GM12801 (cell line): ENCODE measurements around the gene RASSF6.

Source experiments
- TF ChIP-seq, protein P1 (sequence below): IDR thresholded peaks from one replicate; pipeline ENCODE4 v1.5.1; 2011; ENCODE audit warnings: control low read depth; ENCODE audit not compliant: insufficient read length; ENCODE audit errors: extremely low read depth

Gene RASSF6

DNA sequence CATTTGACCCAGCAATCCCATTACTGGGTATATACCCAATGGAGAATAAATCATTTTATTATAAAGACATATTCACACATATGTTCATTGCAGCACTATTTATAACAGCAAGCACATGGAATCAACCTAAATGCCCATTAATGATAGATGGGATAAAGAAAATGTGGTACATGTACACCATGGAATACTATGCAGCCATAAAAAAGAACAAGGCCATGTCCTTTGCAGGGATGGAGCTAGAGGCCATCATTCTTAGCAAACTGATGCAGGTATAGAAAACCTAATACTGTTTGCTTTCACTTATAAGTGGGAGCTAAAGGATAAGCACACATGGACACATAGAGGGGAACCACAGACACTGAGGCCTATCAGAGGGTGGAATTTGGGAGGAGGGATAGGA lies 22.6 kb downstream of the RASSF6 start:
- TF ChIP-seq, protein P1, sequence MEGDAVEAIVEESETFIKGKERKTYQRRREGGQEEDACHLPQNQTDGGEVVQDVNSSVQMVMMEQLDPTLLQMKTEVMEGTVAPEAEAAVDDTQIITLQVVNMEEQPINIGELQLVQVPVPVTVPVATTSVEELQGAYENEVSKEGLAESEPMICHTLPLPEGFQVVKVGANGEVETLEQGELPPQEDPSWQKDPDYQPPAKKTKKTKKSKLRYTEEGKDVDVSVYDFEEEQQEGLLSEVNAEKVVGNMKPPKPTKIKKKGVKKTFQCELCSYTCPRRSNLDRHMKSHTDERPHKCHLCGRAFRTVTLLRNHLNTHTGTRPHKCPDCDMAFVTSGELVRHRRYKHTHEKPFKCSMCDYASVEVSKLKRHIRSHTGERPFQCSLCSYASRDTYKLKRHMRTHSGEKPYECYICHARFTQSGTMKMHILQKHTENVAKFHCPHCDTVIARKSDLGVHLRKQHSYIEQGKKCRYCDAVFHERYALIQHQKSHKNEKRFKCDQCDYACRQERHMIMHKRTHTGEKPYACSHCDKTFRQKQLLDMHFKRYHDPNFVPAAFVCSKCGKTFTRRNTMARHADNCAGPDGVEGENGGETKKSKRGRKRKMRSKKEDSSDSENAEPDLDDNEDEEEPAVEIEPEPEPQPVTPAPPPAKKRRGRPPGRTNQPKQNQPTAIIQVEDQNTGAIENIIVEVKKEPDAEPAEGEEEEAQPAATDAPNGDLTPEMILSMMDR = no peak

DNA sequence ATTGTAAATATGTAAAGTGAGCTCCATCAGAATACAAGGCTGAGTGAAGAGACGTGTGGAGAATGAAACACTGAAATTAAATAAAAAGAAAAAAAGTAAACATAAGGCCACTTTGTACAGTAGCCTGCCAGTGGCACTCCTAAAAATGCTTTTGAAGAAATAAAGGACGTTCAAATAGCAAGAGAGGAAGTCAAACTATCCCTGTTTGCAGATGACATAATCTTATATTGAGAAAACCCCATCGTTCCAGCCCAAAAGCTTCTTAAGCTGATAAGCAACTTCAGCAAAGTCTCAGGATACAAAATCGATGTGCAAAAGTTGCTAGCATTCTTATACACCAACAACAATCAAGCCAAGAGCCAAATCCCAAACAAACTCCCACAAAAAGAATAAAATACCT lies 24.2 kb downstream of the RASSF6 start:
- TF ChIP-seq, protein P1 = no peak

DNA sequence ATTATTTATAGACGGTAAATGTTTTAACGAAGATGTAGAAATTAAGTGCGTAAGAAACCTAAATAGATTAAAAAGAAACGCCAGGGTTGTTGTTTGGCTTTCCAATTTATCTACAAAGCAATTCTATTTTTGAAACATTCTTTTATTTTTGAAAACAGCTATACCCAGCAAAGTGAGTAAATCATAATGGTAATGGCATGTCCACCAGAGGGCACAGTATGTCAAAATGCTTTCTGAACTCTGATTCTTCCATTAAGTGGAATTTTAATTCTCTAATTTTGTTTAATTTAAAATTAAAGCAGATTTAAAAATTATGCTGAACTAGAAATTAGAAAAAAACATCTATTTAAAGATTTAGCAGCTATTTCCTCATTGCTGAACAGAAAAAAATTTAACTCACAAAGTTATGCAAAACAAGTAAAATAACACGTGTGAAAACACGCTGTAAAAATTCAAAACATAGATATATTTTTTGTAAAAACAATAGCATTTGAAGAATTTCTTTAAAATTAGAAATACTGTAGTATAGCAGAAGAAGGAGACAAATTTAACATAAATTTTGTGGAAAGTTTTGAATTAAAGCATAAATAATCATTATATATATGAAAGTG lies 26.5 kb downstream of the RASSF6 start:
- TF ChIP-seq, protein P1 = no peak

DNA sequence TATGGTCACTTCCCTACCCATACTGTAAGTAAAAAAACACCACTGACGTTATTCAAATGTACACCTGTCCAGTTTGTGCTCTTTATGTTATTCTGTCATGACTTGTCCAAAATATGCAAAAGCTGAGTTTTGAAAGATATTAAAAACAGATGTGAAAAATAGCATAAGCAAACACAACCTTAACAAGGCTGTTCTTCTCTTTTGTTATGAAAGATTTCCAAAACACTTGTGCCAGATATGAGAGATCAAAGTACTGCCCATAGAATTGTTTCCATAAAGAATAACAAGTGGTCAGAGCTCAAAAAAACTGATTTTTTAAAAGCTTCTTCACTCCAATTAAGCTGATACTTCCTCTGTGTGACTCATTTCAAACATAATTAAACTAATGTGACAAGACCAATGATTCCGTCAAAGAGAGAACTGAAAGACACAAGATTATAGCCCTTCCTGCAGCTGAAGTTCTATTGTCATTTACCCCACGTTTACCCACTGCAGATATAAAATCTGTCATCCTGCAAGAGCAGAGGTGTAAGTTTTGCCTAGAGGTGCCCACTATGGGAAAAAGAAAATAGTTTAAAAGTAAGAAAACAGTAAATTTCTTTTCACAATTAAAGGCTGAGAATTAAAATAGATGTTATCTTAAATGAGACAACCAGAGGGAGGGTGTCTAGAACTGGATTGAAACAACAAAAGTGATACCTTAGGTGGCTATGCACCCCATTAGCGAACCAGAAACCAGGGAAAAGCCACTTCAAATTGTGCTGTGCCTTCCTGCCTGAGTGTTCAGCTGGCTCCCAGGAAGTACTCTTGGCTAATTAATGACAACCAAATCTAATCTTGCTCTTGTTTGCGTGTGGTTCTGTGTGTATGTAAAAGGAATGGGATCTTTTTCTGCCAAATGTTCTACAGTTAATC lies 30.1 kb downstream of the RASSF6 start:
- TF ChIP-seq, protein P1 = no peak

DNA sequence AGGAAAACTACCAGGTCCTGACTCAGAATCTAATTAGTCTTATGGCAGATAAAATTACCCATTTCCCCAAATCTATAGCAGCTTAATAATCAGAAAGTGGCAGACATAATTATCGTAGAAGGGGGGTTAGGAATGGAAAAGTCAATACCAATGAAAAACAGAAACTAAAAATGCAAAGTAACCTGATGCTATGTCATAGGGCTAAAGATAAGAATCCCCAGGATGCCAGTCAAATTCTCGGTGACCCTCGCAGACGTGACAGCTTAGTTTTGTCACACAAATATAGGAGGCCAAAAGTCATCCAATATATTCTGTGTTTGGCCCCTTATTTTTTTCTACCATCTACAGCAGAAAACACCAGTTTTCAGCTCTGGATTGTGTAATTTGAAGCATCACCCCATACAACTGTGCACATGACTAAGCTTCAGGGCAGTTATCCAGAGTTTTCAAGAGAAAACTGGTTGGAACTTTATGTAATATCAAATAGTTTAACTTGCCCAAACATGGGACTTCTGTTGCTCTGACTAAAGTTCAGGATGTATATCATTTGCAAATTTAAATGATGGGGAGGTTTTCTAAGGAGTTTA lies 30.9 kb downstream of the RASSF6 start:
- TF ChIP-seq, protein P1 = no peak

DNA sequence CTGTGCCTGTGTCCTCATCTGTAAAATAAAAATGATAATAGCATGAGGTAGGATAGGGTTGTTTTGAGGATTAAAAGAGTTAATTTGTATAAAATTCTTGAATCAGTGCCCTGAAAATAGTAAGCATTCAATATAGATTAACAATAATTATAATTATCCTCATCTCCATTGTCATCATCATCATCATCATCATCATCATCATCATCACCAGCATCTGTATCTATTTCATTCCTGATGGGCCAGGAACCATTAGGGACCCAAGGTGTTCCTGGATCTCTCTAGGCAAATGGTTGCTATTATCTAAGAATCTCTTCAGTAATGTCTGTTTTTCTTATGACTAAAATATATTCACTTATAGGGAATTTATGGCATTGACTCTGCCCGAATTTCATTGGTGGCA lies 31.6 kb downstream of the RASSF6 start:
- TF ChIP-seq, protein P1 = no peak

DNA sequence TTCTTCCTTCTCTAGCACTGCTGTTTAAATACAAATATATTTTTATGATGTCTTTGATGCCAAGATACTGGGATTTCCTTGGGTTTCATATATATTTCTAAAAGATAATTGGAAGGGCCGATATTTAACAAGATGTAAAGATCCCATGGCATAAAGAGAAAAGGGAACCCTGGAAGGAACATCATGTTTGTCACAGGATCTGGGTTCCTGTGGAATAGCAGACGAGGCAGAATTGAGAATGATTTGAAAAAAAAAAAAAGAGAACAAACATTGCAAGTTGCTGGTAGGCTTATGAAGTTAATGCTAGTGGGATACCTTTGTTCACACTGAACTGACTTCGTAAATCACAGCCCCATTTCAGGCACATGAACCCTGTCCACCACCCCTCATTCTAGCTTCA lies 33.6 kb downstream of the RASSF6 start:
- TF ChIP-seq, protein P1 = no peak
